HepG2 (cell line): ENCODE results near the gene OR10H2. TPM values are rescaled to one million over a fixed set of nuclear protein-coding genes. Genes with fewer than 3 reads are reported as not detected.

Experiments
- CHD4 ChIP-seq: fragments of 200-600 bp; sonication (generic); IDR thresholded peaks from 2 replicates; pipeline ENCODE4 v1.7.0; 2017; ENCODE audit warnings: mild to moderate bottlenecking, low read length, borderline replicate concordance
- ETV6 ChIP-seq: sonication (generic); formaldehyde crosslinking; conservative IDR thresholded peaks from 2 replicates; pipeline ENCODE4 v1.4.0; 2020; ENCODE audit warnings: missing genetic modification reagents
- FLYWCH1 ChIP-seq: sonication (generic); formaldehyde crosslinking; IDR thresholded peaks from 2 replicates; pipeline ENCODE4 v1.8.1; 2023; ENCODE audit warnings: mild to moderate bottlenecking, missing genetic modification reagents
- HDAC2 ChIP-seq: sonication (generic); formaldehyde crosslinking; IDR thresholded peaks from 2 replicates; pipeline ENCODE4 v1.4.0; 2020; ENCODE audit warnings: missing genetic modification reagents
- KAT8 ChIP-seq: IDR thresholded peaks from 2 replicates; pipeline ENCODE4 v1.6.1; 2016; ENCODE audit warnings: missing genetic modification reagents, missing compliant biosample characterization
- KMT2A ChIP-seq: sonication (generic); formaldehyde crosslinking; IDR thresholded peaks from 2 replicates; pipeline ENCODE4 v1.4.0; 2020; ENCODE audit warnings: missing genetic modification reagents
- MTA3 ChIP-seq: sonication (generic); formaldehyde crosslinking; IDR thresholded peaks from 2 replicates; pipeline ENCODE4 v1.4.0; 2020; ENCODE audit warnings: missing genetic modification reagents
- NFE2L1 ChIP-seq: sonication (generic); formaldehyde crosslinking; IDR thresholded peaks from 2 replicates; pipeline ENCODE4 v1.4.0; 2020; ENCODE audit warnings: missing genetic modification reagents, mild to moderate bottlenecking, borderline replicate concordance
- TBX2 ChIP-seq: sonication (generic); formaldehyde crosslinking; IDR thresholded peaks from 2 replicates; pipeline ENCODE4 v1.5.0; 2020; ENCODE audit warnings: missing genetic modification reagents, mild to moderate bottlenecking, borderline replicate concordance
- ZNF136 ChIP-seq: sonication (generic); formaldehyde crosslinking; IDR thresholded peaks from 2 replicates; pipeline ENCODE4 v1.8.1; 2022; ENCODE audit warnings: low read depth, mild to moderate bottlenecking, moderate library complexity, missing genetic modification reagents
- ZNF235 ChIP-seq: sonication (generic); formaldehyde crosslinking; IDR thresholded peaks from 2 replicates; pipeline ENCODE4 v1.8.1; 2023; ENCODE audit warnings: mild to moderate bottlenecking, missing genetic modification reagents, borderline replicate concordance
- ZNF510 ChIP-seq: sonication (generic); formaldehyde crosslinking; IDR thresholded peaks from 2 replicates; pipeline ENCODE4 v1.4.0; 2020; ENCODE audit warnings: low read depth, mild to moderate bottlenecking, missing genetic modification reagents
- ZNF572 ChIP-seq: sonication (generic); formaldehyde crosslinking; IDR thresholded peaks from 2 replicates; pipeline ENCODE4 v1.5.1; 2020; ENCODE audit warnings: mild to moderate bottlenecking, missing genetic modification reagents
- ZNF746 ChIP-seq: sonication (generic); formaldehyde crosslinking; IDR thresholded peaks from 2 replicates; pipeline ENCODE4 v1.8.0; 2022; ENCODE audit warnings: mild to moderate bottlenecking, missing genetic modification reagents
- ZNF75D ChIP-seq: sonication (generic); formaldehyde crosslinking; IDR thresholded peaks from 2 replicates; pipeline ENCODE4 v1.8.1; 2023; ENCODE audit warnings: missing genetic modification reagents, mild to moderate bottlenecking, borderline replicate concordance
- ZNF788 ChIP-seq: sonication (generic); formaldehyde crosslinking; IDR thresholded peaks from 2 replicates; pipeline ENCODE4 v1.5.0; 2020; ENCODE audit warnings: mild to moderate bottlenecking, missing genetic modification reagents, borderline replicate concordance
- ZNF891 ChIP-seq: sonication (generic); formaldehyde crosslinking; IDR thresholded peaks from 2 replicates; pipeline ENCODE4 v1.5.0; 2020; ENCODE audit warnings: mild to moderate bottlenecking, missing genetic modification reagents
- polyA plus RNA-seq, 8 experiments: library from polyadenylated mRNA; depleted of rRNA in 3 of 8; stranded (reverse) in 7 of 8; unstranded in 1 of 8; fragments of >200 nt; fragmentation: Illumina TruSeq in 4 of 8; extraction: Trizol in 4 of 8; gene quantifications; 2 replicates each; pipeline versions ENCODE4 v1.2.1 to v1.2.3, GENCODE V29; 2011 to 2016; ENCODE audit warnings: low read depth in 4 of 8, missing spikeins in 1 of 8, mixed read lengths in 1 of 8; ENCODE audit not compliant: insufficient read depth in 1 of 8
- total RNA-seq, 5 experiments: library from RNA; depleted of rRNA; stranded (reverse); fragments of >200 nt; fragmentation: Illumina TruSeq; extraction: Trizol; gene quantifications; 2 replicates each; pipeline ENCODE4 v1.2.3, GENCODE V29; 2016; ENCODE audit warnings: low read depth in 1 of 5
- TF ChIP-seq, protein P1 (sequence below): sonication (generic); formaldehyde crosslinking; conservative IDR thresholded peaks from 2 replicates; pipeline ENCODE4 v1.8.0; 2022; ENCODE audit warnings: missing genetic modification reagents
- TF ChIP-seq, protein P2 (sequence below): sonication (generic); formaldehyde crosslinking; IDR thresholded peaks from 2 replicates; pipeline ENCODE4 v1.4.0; 2020; ENCODE audit warnings: missing genetic modification reagents
- TF ChIP-seq, protein P3 (sequence below): sonication (generic); formaldehyde crosslinking; IDR thresholded peaks from 2 replicates; pipeline ENCODE4 v1.8.0; 2023; ENCODE audit warnings: mild to moderate bottlenecking, missing genetic modification reagents
- TF ChIP-seq, protein P4 (sequence below): sonication (generic); formaldehyde crosslinking; IDR thresholded peaks from 2 replicates; pipeline ENCODE4 v1.4.0; 2020; ENCODE audit warnings: mild to moderate bottlenecking, missing genetic modification reagents
- TF ChIP-seq, protein P5 (sequence below): sonication (generic); formaldehyde crosslinking; IDR thresholded peaks from 2 replicates; pipeline ENCODE4 v1.8.0; 2022; ENCODE audit warnings: low read depth, missing genetic modification reagents

OR10H2 gene
- total and polyA plus RNA-seq, 2 of the 13 experiments (the other 11 are each of a cell fraction or from before 2014, with no cell fraction given), result not detected

DNA sequence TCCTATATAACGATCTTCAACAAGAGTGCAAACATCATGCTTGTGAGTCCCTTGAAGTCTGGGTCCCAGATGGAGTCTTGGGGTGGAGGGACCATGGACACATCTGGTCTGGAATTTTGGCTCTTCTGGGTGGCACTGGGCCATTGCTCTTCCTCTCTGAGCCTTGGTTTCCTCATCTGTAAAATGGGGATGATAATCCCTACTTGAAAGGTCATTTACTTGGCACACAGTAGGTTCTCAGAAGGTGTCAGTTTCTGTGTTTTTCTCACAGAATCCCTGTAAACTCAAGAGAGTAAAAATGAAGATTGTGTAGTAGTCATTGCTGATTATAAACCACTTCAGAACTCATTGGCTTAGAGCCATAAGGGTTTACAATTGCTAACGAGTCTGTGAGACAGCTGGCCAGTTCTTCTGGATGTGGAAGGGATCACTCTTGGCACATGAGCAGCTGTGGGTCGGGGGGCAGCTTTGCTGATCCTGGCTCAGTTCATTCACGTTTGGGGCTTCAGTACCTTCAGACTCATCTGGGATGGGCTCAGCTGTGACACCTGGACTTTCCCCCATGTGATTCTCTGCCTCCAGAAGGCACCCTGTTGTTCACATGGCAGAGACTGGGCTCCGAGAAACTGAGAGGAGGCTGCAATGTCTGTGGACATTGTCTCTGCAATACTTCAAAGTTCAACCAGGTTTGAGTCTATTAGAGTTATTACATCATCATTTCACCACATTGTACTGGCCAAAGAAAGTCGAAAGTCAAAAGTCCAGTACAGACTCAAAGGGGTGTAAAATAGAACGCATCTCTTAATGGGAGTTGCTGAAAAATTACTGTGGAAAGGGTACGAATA is 47.1 kb upstream of the OR10H2 start (continued):
- TF ChIP-seq FLYWCH1 (CRISPR knock-in tag), result no peak
- TF ChIP-seq, protein P1, sequence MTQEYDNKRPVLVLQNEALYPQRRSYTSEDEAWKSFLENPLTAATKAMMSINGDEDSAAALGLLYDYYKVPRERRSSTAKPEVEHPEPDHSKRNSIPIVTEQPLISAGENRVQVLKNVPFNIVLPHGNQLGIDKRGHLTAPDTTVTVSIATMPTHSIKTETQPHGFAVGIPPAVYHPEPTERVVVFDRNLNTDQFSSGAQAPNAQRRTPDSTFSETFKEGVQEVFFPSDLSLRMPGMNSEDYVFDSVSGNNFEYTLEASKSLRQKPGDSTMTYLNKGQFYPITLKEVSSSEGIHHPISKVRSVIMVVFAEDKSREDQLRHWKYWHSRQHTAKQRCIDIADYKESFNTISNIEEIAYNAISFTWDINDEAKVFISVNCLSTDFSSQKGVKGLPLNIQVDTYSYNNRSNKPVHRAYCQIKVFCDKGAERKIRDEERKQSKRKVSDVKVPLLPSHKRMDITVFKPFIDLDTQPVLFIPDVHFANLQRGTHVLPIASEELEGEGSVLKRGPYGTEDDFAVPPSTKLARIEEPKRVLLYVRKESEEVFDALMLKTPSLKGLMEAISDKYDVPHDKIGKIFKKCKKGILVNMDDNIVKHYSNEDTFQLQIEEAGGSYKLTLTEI, result no peak
- TF ChIP-seq CHD4, result peak; percentile 56; the same call in 1 of the 2 replicates
- TF ChIP-seq, protein P2, sequence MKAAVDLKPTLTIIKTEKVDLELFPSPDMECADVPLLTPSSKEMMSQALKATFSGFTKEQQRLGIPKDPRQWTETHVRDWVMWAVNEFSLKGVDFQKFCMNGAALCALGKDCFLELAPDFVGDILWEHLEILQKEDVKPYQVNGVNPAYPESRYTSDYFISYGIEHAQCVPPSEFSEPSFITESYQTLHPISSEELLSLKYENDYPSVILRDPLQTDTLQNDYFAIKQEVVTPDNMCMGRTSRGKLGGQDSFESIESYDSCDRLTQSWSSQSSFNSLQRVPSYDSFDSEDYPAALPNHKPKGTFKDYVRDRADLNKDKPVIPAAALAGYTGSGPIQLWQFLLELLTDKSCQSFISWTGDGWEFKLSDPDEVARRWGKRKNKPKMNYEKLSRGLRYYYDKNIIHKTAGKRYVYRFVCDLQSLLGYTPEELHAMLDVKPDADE (CRISPR knock-in tag), result no peak
- peak; percentile 52; the same call in 1 of the 2 replicates for TF ChIP-seq TBX2 (CRISPR knock-in tag)
- TF ChIP-seq, protein P3, sequence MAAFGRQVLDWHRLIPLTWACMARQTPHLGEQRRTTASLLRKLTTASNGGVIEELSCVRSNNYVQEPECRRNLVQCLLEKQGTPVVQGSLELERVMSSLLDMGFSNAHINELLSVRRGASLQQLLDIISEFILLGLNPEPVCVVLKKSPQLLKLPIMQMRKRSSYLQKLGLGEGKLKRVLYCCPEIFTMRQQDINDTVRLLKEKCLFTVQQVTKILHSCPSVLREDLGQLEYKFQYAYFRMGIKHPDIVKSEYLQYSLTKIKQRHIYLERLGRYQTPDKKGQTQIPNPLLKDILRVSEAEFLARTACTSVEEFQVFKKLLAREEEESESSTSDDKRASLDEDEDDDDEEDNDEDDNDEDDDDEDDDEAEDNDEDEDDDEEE (CRISPR knock-in tag), result no peak
- no peak for TF ChIP-seq ZNF891 (CRISPR knock-in tag)
- no peak for TF ChIP-seq ZNF746 (CRISPR knock-in tag)
- no peak for TF ChIP-seq KAT8
- TF ChIP-seq, protein P4, sequence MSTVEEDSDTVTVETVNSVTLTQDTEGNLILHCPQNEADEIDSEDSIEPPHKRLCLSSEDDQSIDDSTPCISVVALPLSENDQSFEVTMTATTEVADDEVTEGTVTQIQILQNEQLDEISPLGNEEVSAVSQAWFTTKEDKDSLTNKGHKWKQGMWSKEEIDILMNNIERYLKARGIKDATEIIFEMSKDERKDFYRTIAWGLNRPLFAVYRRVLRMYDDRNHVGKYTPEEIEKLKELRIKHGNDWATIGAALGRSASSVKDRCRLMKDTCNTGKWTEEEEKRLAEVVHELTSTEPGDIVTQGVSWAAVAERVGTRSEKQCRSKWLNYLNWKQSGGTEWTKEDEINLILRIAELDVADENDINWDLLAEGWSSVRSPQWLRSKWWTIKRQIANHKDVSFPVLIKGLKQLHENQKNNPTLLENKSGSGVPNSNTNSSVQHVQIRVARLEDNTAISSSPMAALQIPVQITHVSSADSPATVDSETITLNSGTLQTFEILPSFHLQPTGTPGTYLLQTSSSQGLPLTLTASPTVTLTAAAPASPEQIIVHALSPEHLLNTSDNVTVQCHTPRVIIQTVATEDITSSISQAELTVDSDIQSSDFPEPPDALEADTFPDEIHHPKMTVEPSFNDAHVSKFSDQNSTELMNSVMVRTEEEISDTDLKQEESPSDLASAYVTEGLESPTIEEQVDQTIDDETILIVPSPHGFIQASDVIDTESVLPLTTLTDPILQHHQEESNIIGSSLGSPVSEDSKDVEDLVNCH (CRISPR knock-in tag), result no peak
- no peak for TF ChIP-seq ZNF572 (CRISPR knock-in tag)
- TF ChIP-seq, protein P5, sequence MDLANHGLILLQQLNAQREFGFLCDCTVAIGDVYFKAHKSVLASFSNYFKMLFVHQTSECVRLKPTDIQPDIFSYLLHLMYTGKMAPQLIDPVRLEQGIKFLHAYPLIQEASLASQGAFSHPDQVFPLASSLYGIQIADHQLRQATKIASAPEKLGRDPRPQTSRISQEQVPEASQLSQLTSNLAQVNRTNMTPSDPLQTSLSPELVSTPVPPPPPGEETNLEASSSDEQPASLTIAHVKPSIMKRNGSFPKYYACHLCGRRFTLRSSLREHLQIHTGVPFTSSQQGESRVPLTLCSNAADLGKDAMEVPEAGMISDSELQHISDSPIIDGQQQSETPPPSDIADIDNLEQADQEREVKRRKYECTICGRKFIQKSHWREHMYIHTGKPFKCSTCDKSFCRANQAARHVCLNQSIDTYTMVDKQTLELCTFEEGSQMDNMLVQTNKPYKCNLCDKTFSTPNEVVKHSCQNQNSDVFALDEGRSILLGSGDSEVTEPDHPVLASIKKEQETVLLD (CRISPR knock-in tag), result no peak
- TF ChIP-seq NFE2L1 (CRISPR knock-in tag), result no peak
- no peak for TF ChIP-seq ZNF235
- TF ChIP-seq MTA3, result no peak
- no peak for TF ChIP-seq ZNF136 (CRISPR knock-in tag)
- TF ChIP-seq HDAC2, result peak; percentile 81
- TF ChIP-seq ZNF75D (CRISPR knock-in tag), result no peak
- 0 out of 2 replicates have a peak, but pooled peaks have one; percentile 15 for TF ChIP-seq ZNF788 (CRISPR knock-in tag)
- no peak for TF ChIP-seq KMT2A
- TF ChIP-seq ETV6 (CRISPR knock-in tag), result no peak
- TF ChIP-seq ZNF510, result no peak
